A172 (cell line): ENCODE data around the gene HHAT. TPM values are rescaled to one million over a fixed set of nuclear protein-coding genes. Genes with fewer than 3 reads are reported as not detected.

ENCODE experiments used
- DNase-seq: peaks from one replicate; pipeline ENCODE4 v3.0.0-alpha.2; 2015; ENCODE audit warnings: low spot score
- total RNA-seq: library from RNA; depleted of rRNA; stranded (reverse); fragments of >200 nt; shearing (Covaris generic); gene quantifications from 2 replicates; pipeline ENCODE4 v1.2.3, GENCODE V29; 2014

HHAT gene
- total RNA-seq, 1 experiment from 2014 or later: 10.7 TPM

- peak; percentile 72 for DNase-seq
Observed at GRCh38 chr1:210541680-210542358, 213.1 kb downstream of the HHAT start.

- DNase-seq: no peak
Observed at GRCh38 chr1:210551899-210552298, 223.2 kb downstream of the HHAT start.

DNA sequence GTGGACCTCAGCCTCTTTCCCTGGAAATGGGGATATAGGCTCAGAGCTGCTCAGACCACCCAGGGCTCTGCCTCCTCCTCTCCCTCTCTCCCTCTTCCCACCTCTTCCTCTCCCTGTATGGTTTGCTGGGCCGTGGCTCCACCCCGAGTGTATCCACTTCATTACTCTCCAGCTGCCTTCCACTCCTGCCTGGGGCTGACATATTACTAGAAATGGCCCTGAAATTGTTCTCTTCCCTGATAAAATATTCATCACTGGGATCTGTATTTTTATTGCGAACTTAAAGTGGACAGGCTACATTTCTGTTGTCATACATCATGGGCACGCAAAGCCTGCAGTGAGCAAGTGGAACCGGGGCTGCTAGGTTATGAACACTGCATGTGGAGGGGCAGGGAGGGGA is 225.0 kb downstream of the HHAT start:
- no peak for DNase-seq

GRCh38 chr1:210554382-210554781 is 225.7 kb downstream of the HHAT start:
- no peak for DNase-seq

- no peak for DNase-seq
Observed at GRCh38 chr1:210556475-210556874, 227.8 kb downstream of the HHAT start.

- DNase-seq: no peak
Observed at GRCh38 chr1:210557426-210558077, 228.8 kb downstream of the HHAT start.

- peak; percentile 40 for DNase-seq
Observed at GRCh38 chr1:210558302-210558701, 229.6 kb downstream of the HHAT start.

GRCh38 chr1:210565306-210565705 is 236.6 kb downstream of the HHAT start:
- DNase-seq: no peak

DNA sequence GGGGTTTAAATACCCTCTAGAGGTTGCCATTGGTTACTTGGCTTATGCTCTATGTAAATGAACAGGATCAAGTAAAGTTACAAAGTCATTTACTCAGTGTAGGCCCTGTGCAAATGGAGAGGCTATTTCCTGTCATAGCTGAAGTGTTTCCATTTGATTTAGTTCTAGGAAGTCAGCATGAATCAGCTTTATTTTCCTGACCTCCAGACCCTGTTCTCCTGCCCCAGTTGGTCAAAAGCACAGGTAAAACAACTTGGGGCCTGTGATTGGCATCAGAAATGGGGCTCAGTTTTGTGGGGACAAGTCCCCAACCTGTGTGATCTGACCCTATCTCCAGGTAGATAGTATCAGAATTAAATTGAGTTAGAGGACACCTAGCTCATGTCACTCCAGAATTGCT is 239.9 kb downstream of the HHAT start:
- peak; percentile 54 for DNase-seq

- no peak for DNase-seq
Observed at GRCh38 chr1:210570116-210570515, 241.4 kb downstream of the HHAT start.

DNA sequence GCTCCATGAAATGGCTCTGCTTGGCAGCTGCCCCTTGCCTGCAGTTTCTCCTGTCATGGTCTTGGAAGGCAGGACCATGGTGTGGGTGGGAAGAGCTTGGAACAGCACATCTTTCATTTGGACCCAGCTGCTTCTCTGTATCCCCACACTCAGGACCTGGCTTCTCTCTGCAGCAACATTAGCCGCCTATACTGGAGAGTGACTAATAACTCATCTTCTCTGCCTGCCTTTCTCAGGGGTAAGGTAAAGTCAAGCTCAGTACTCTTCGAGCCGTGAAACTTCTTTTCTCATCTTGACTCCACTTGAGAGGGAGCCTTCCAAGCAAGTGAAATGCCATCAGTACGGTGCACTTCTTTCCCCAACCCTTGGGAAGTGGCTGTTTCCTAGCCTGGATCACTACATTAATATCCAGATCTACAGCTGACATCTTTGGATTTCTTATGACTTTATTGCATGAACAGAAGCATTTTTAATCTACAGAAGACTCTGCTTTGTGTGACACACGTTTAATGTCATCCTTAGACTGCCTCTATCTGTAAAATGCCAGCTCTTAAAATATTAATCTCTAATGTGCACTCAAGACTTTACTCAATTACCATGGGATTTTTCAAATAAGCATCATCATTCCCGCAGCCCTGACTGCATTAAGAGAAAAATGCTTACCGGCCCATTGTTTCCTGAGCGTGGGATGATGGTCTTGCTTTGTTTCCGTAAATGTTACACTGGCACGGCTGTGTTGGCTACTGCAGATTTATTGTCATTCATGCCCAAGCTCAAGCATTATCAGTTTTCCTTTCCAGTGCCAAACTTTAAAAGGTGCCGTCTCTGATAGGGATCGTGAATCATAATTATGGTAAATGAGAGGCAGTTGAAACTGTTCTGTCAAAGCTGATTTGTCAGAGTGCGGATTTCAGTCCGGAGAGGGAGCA is 242.9 kb downstream of the HHAT start:
- no peak for DNase-seq

DNA sequence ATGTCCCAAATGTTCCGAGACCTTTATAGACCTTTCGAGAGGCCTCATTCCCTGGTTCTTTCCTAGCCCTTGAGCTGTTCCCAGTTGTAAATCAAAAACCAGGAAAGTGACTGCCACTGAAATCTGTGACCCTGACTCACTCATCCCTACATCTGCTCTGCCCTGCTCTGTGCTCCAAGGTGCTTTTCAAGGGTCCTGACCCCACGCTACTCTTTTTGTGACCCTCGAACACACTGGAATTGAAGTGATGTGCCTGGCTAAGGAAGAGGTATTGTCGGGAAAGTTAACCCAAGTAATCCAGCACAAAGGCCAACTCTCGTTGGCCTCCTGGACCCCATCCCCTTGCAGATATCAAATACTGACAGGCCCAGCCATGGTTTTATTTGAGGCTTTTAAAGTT is 244.4 kb downstream of the HHAT start:
- DNase-seq: no peak

- DNase-seq: no peak
Observed at GRCh38 chr1:210582205-210582970, 253.7 kb downstream of the HHAT start.

DNA sequence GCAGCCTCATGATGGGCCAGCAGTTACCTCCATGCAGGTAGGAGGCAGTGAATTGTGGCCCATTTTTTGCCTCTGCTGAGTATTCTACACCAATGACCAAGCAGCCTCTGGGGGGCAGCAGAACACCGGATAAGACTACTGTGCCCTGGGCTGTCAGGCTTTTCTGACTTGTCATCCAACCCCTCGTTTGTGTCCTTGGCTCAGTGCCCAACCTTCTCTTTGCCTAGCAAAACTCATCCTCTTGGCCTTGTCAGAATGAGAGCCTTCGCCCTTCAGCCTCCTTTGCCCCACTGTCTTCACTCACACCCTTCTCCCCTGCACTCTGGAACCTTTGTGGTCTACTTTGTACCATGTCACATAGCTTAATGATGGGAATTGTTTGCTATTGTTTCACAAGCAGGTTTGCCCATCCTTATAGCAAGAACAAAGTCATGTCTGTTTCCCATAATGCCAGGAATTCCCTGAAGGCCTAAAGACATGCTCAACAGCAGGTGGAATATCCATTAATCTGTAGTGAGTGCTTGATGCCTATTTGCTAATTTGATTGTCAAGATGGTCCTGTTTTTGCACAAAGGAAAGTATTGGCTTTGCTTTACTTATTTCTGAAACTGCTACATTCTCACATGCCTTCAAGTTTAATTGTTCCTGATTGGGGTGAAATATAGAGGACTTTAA is 255.9 kb downstream of the HHAT start:
- peak; percentile 95 for DNase-seq

DNA sequence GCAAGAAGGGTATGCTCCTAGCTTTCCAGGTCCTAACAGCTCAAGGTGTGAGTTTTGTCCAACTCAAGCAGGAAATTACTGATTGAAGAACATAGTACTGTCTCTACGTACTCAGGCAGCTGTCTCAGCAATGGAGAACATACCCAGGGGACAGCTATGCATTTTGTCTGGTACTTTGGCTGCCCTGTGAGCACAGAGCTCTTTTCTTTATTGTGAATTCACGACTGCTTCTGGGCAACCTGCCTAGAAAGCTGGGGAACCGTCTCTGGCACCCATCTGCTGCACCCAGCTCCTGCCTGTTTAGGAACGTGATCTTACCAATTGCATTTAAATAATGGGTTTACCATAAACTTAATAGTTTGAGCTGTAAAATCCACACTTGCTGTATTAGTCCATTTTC is 258.1 kb downstream of the HHAT start:
- no peak for DNase-seq

- peak; percentile 72 for DNase-seq
Observed at GRCh38 chr1:210587566-210587965, 258.9 kb downstream of the HHAT start.

GRCh38 chr1:210588357-210588756 is 259.7 kb downstream of the HHAT start:
- no peak for DNase-seq

- no peak for DNase-seq
Observed at GRCh38 chr1:210588946-210589345, 260.2 kb downstream of the HHAT start.

DNA sequence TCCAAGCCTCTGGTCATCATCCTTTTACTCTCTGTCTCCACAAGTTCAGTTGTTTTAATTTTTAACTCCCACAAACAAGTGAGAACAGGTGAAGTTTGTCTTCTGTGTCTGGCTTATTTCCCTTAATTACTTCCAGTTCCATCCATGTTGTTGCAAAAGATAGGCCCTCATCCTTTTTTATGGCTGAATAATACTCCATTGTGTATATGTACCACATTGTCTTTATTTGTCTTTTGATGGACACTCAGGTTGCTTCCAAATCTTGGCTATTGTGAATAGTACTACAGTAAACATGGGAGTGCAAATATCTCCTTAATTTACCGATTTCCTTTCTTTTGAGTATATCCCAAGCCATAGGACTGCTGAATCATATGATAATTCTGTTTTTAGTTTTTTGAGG is 262.5 kb downstream of the HHAT start:
- no peak for DNase-seq

GRCh38 chr1:210594605-210595004 is 265.9 kb downstream of the HHAT start:
- DNase-seq: no peak

- peak; percentile 6 for DNase-seq
Observed at GRCh38 chr1:210596641-210597040, 267.9 kb downstream of the HHAT start.
